HFFc6 (cell line): Measurements from ENCODE around the gene SPACA5. TPM values are rescaled to one million over a fixed set of nuclear protein-coding genes. Genes with fewer than 3 reads are reported as not detected.
"Not testable (repeated sequence)": the region's sequence is repeated elsewhere in the genome, so short reads cannot be mapped to it uniquely, and the experiment has no call there.

ENCODE experiments used
- DNase-seq: peaks from one replicate; pipeline ENCODE4 v3.0.0-alpha.2; 2018
- H3K27ac Mint-ChIP-seq: 2 replicates; pipeline ENCODE4 v1.8.0; 2020; ENCODE audit warnings: mild to moderate bottlenecking, mixed read lengths
- H3K27me3 Mint-ChIP-seq: 2 replicates; pipeline ENCODE4 v1.8.0; 2021; ENCODE audit warnings: mild to moderate bottlenecking, moderate library complexity, mixed read lengths; ENCODE audit not compliant: insufficient read depth
- H3K36me3 Mint-ChIP-seq: 2 replicates; pipeline ENCODE4 v1.8.0; 2021; ENCODE audit warnings: low read depth, mixed read lengths
- H3K4me1 Mint-ChIP-seq: 2 replicates; pipeline ENCODE4 v1.8.0; 2020; ENCODE audit warnings: low read depth, mixed read lengths
- H3K4me3 Mint-ChIP-seq: 2 replicates; pipeline ENCODE4 v1.8.0; 2020; ENCODE audit warnings: mild to moderate bottlenecking, moderate library complexity, mixed read lengths
- H3K9me3 Mint-ChIP-seq: 2 replicates; pipeline ENCODE4 v1.8.0; 2020; ENCODE audit warnings: mild to moderate bottlenecking, mixed read lengths
- CTCF ChIP-seq: fragments of 200-600 bp; sonication (generic); IDR thresholded peaks from 2 replicates; pipeline ENCODE4 v1.5.0; 2021; ENCODE audit warnings: antibody characterized with exemption, mild to moderate bottlenecking
- long read RNA-seq: library from polyadenylated mRNA; unstranded; transcript quantifications from one replicate; pipeline ENCODE4 v2.0.0, GENCODE V29; 2019
- total RNA-seq, 6 experiments: library from RNA; stranded (reverse); fragmentation: NEBNext Ultra II Directional; extraction: Animal tissue kit (Norgen Biotek cat#: 25700); gene quantifications; 2 replicates in 1 of 6; 3 replicates in 5 of 6; pipeline ENCODE4 v1.2.3, GENCODE V29; 2021

The SPACA5 gene
- total RNA-seq = not detected
- long read RNA-seq = 0 reads

- H3K9me3 Mint-ChIP-seq, H3K36me3 Mint-ChIP-seq, DNase-seq: not testable (repeated sequence)
Observed at GRCh38 chrX:48006688-48007087, at the start of gene SPACA5. Gene SPACA5, plus strand, starts transcription at chrX:48006988. Its CDS starts 815 bp downstream, at chrX:48007803.

GRCh38 chrX:47958206-47958605 is 48.6 kb upstream of the SPACA5 start:
- H3K27me3 Mint-ChIP-seq, H3K27ac Mint-ChIP-seq, H3K9me3 Mint-ChIP-seq, H3K4me1 Mint-ChIP-seq, DNase-seq, H3K36me3 Mint-ChIP-seq, H3K4me3 Mint-ChIP-seq: not testable (repeated sequence)

More at GRCh38 chrX:48006688-48007087, at the start of gene SPACA5:
- peaks cover 14% of the 10 kb centered on the region for H3K4me1 Mint-ChIP-seq
- not testable (repeated sequence) for H3K27me3 Mint-ChIP-seq, H3K4me3 Mint-ChIP-seq, H3K27ac Mint-ChIP-seq

GRCh38 chrX:47958761-47959342 is 47.9 kb upstream of the SPACA5 start:
- Mint-ChIP-seq H3K4me1 (no peaks in the 10 kb centered on the region), H3K9me3 (no peaks in the 10 kb centered on the region), H3K36me3 (no peaks in the 10 kb centered on the region; the same call in 1 of the 2 replicates), H3K27me3 (peaks cover 4% of the 10 kb centered on the region), H3K4me3 (no peak overlapping the region), H3K27ac (no peak overlapping the region)
- TF ChIP-seq CTCF = peak; percentile 28; the same call in 1 of the 2 replicates
- no peak for DNase-seq

- Mint-ChIP-seq H3K9me3 (peaks cover 11% of the 10 kb centered on the region), H3K4me1 (no peaks in the 10 kb centered on the region), H3K36me3 (peaks cover 9% of the 10 kb centered on the region; the same call in 1 of the 2 replicates), H3K27ac (no peak overlapping the region), H3K4me3 (no peak overlapping the region), H3K27me3 (peaks cover 6% of the 10 kb centered on the region)
- no peak for DNase-seq
- TF ChIP-seq CTCF = no peak
Observed at GRCh38 chrX:47960406-47960805, 46.4 kb upstream of the SPACA5 start.

- not testable (repeated sequence) for H3K36me3 Mint-ChIP-seq, H3K27me3 Mint-ChIP-seq, H3K27ac Mint-ChIP-seq, DNase-seq, H3K4me3 Mint-ChIP-seq, H3K4me1 Mint-ChIP-seq
- peaks cover 16% of the 10 kb centered on the region for H3K9me3 Mint-ChIP-seq
Observed at GRCh38 chrX:47961830-47962229, 45.0 kb upstream of the SPACA5 start.

- not testable (repeated sequence) for H3K27ac Mint-ChIP-seq, H3K4me3 Mint-ChIP-seq, H3K4me1 Mint-ChIP-seq, DNase-seq, H3K27me3 Mint-ChIP-seq
- Mint-ChIP-seq H3K9me3 (peaks cover 37% of the 10 kb centered on the region), H3K36me3 (peaks cover 16% of the 10 kb centered on the region)
Observed at GRCh38 chrX:47965526-47965925, 41.3 kb upstream of the SPACA5 start.

GRCh38 chrX:47973235-47973634 is 33.6 kb upstream of the SPACA5 start:
- peaks cover 79% of the 10 kb centered on the region for H3K9me3 Mint-ChIP-seq
- H3K4me1 Mint-ChIP-seq = no peaks in the 10 kb centered on the region
- H3K36me3 Mint-ChIP-seq = peaks cover 61% of the 10 kb centered on the region
- H3K4me3 Mint-ChIP-seq = no peak overlapping the region
- H3K27ac Mint-ChIP-seq = no peak overlapping the region
- DNase-seq = no peak
- H3K27me3 Mint-ChIP-seq = no peaks in the 10 kb centered on the region
- TF ChIP-seq CTCF = no peak
